ENCODE results near the gene MRPL27.

MRPL27 gene

GRCh38 chr17:50380369-50381259, 7.6 kb upstream of the MRPL27 start:
- no peak overlapping the region for H3K4me3 ChIP-seq (ENCODE audit: low read depth, low read length)
- peaks cover 77% of the 10 kb centered on the region for H3K36me3 ChIP-seq
- no peaks in the 10 kb centered on the region for H3K27me3 ChIP-seq (ENCODE audit: insufficient read depth, low read depth, severe bottlenecking)
- H3K9me3 ChIP-seq (ENCODE audit: severe bottlenecking), result no peaks in the 10 kb centered on the region
- no peak for DNase-seq
- 0 out of 2 replicates have a peak, but pooled peaks have one; percentile 12 for TF ChIP-seq CTCF (IDR thresholded peaks at IDR 0.05; ENCODE audit: low read depth, low read length)
- no peak overlapping the region for H3K27ac ChIP-seq

- no peak for DNase-seq
- TF ChIP-seq CTCF (IDR thresholded peaks at IDR 0.05; ENCODE audit: low read depth, low read length), result no peak
- Histone ChIP-seq H3K36me3 (peaks cover 67% of the 10 kb centered on the region), H3K9me3 (ENCODE audit: severe bottlenecking) (no peaks in the 10 kb centered on the region), H3K27me3 (ENCODE audit: insufficient read depth, low read depth, severe bottlenecking) (no peaks in the 10 kb centered on the region), H3K4me3 (ENCODE audit: low read depth, low read length) (no peak overlapping the region), H3K27ac (no peak overlapping the region)
Measured at GRCh38 chr17:50379351-50380132, 6.6 kb upstream of the MRPL27 start.

GRCh38 chr17:50375858-50376538, 3.0 kb upstream of the MRPL27 start:
- TF ChIP-seq CTCF (IDR thresholded peaks at IDR 0.05; ENCODE audit: low read depth, low read length), result no peak
- Histone ChIP-seq H3K27ac (peak overlapping the region; percentile 40), H3K4me3 (ENCODE audit: low read depth, low read length) (no peak overlapping the region), H3K9me3 (ENCODE audit: severe bottlenecking) (no peaks in the 10 kb centered on the region), H3K27me3 (ENCODE audit: insufficient read depth, low read depth, severe bottlenecking) (no peaks in the 10 kb centered on the region), H3K36me3 (peaks cover 48% of the 10 kb centered on the region)
- DNase-seq, result peak; percentile 60

- Histone ChIP-seq H3K9me3 (ENCODE audit: severe bottlenecking) (no peaks in the 10 kb centered on the region), H3K27me3 (ENCODE audit: insufficient read depth, low read depth, severe bottlenecking) (no peaks in the 10 kb centered on the region), H3K4me3 (ENCODE audit: low read depth, low read length) (peak overlapping the region; percentile 83), H3K36me3 (peaks cover 48% of the 10 kb centered on the region), H3K27ac (peak overlapping the region; percentile 96)
- no peak for DNase-seq
- no peak for TF ChIP-seq CTCF (IDR thresholded peaks at IDR 0.05; ENCODE audit: low read depth, low read length)
Measured at GRCh38 chr17:50373705-50374104, 721 bp upstream of the MRPL27 start.

GRCh38 chr17:50372222-50372757, 694 bp downstream of the MRPL27 start:
- TF ChIP-seq CTCF (IDR thresholded peaks at IDR 0.05; ENCODE audit: low read depth, low read length), result no peak
- H3K36me3 ChIP-seq, result peaks cover 55% of the 10 kb centered on the region

More at GRCh38 chr17:50372222-50372757, 694 bp downstream of the MRPL27 start:
- H3K4me3 ChIP-seq (ENCODE audit: low read depth, low read length), result peak overlapping the region; percentile 83
- no peaks in the 10 kb centered on the region for H3K9me3 ChIP-seq (ENCODE audit: severe bottlenecking)
- DNase-seq, result no peak
- H3K27ac ChIP-seq, result peak overlapping the region; percentile 96
- H3K27me3 ChIP-seq (ENCODE audit: insufficient read depth, low read depth, severe bottlenecking), result no peaks in the 10 kb centered on the region
